OCI-LY1 (cell line): ENCODE measurements around the gene NR2F1.

ENCODE experiments used
- H2AFZ ChIP-seq: fragments of 200-600 bp; sonication (generic), shearing (Covaris generic); 2 replicates; pipeline ENCODE4 v1.6.0; 2014; ENCODE audit warnings: antibody characterized with exemption, mild to moderate bottlenecking, low read length
- H3F3A ChIP-seq: fragments of 200-600 bp; sonication (generic), shearing (Covaris generic); 2 replicates; pipeline ENCODE4 v1.6.0; 2014; ENCODE audit warnings: mild to moderate bottlenecking, antibody characterized with exemption, low read length, moderate library complexity; ENCODE audit not compliant: insufficient read depth
- H3K27ac ChIP-seq: fragments of 200-600 bp; sonication (generic); 2 replicates; pipeline ENCODE4 v1.5.1; 2014; ENCODE audit warnings: low read length, mixed run types, mild to moderate bottlenecking, low read depth; ENCODE audit not compliant: poor library complexity, severe bottlenecking
- H3K27me3 ChIP-seq: fragments of 200-600 bp; sonication (generic); 2 replicates; pipeline ENCODE4 v1.6.0; 2014; ENCODE audit warnings: antibody characterized with exemption, mild to moderate bottlenecking, low read length, moderate library complexity; ENCODE audit not compliant: insufficient read depth
- H3K36me3 ChIP-seq: fragments of 200-600 bp; sonication (generic); 2 replicates; pipeline ENCODE4 v1.6.1; 2014; ENCODE audit warnings: mild to moderate bottlenecking, antibody characterized with exemption, low read length, moderate library complexity, mixed read lengths; ENCODE audit not compliant: insufficient read depth
- H3K4me1 ChIP-seq: fragments of 200-600 bp; sonication (generic); 2 replicates; pipeline ENCODE4 v1.5.1; 2014; ENCODE audit warnings: mild to moderate bottlenecking, low read length, moderate library complexity; ENCODE audit not compliant: insufficient read depth, severe bottlenecking
- H3K4me2 ChIP-seq: fragments of 200-600 bp; sonication (generic), shearing (Covaris generic); 2 replicates; pipeline ENCODE4 v1.6.1; 2014; ENCODE audit warnings: low read length
- H3K4me3 ChIP-seq: fragments of 200-600 bp; sonication (generic); 2 replicates; pipeline ENCODE4 v1.5.1; 2014; ENCODE audit warnings: low read length, low read depth, mild to moderate bottlenecking, mixed read lengths; ENCODE audit not compliant: poor library complexity, severe bottlenecking
- H3K79me2 ChIP-seq: fragments of 200-600 bp; shearing (Covaris generic); 2 replicates; pipeline ENCODE4 v1.6.1; 2016; ENCODE audit warnings: mixed run types, low read length, mixed read lengths; ENCODE audit not compliant: insufficient read depth
- H3K9ac ChIP-seq: fragments of 200-600 bp; sonication (generic), shearing (Covaris generic); 2 replicates; pipeline ENCODE4 v1.6.1; 2014; ENCODE audit warnings: mild to moderate bottlenecking, low read length, mixed read lengths
- H3K9me2 ChIP-seq: fragments of 200-600 bp; sonication (generic), shearing (Covaris generic); 2 replicates; pipeline ENCODE4 v1.6.1; 2014; ENCODE audit warnings: low read depth, mild to moderate bottlenecking, low read length, mixed read lengths
- H3K9me3 ChIP-seq: fragments of 200-600 bp; shearing (Covaris generic); 2 replicates; pipeline ENCODE4 v1.6.1; 2014; ENCODE audit warnings: low read length, mixed read lengths
- H4K20me1 ChIP-seq: fragments of 200-600 bp; sonication (generic), shearing (Covaris generic); 2 replicates; pipeline ENCODE4 v1.6.0; 2016; ENCODE audit warnings: mild to moderate bottlenecking, low read length; ENCODE audit not compliant: insufficient read depth
- CTCF ChIP-seq: fragments of 200-600 bp; sonication (generic), shearing (Covaris generic); IDR thresholded peaks from 2 replicates; pipeline ENCODE4 v1.5.1; 2017; ENCODE audit warnings: mild to moderate bottlenecking, antibody characterized with exemption, low read length, moderate library complexity, mixed read lengths
- EZH2 ChIP-seq: fragments of 200-600 bp; sonication (generic), shearing (Covaris generic); IDR thresholded peaks from 2 replicates; pipeline ENCODE4 v1.8.0; 2017; ENCODE audit warnings: borderline replicate concordance, mixed run types, mild to moderate bottlenecking, antibody characterized with exemption, low read length, moderate library complexity, mixed read lengths

The NR2F1 gene

GRCh38 chr5:93642526-93642925 is 59.5 kb downstream of the NR2F1 start:
- no peaks in the 10 kb centered on the region for H3K79me2 ChIP-seq
- TF ChIP-seq CTCF (no peak), EZH2 (no peak)

More at GRCh38 chr5:93642526-93642925, 59.5 kb downstream of the NR2F1 start:
- Histone ChIP-seq H2AFZ (no peak overlapping the region), H3K4me1 (no peaks in the 10 kb centered on the region), H3K4me2 (no peak overlapping the region), H3K36me3 (no peaks in the 10 kb centered on the region), H3K9ac (no peak overlapping the region), H3K9me2 (no peaks in the 10 kb centered on the region), H3K4me3 (no peak overlapping the region), H3K27me3 (no peaks in the 10 kb centered on the region), H3K9me3 (no peaks in the 10 kb centered on the region), H3F3A (no peaks in the 10 kb centered on the region), H3K27ac (no peak overlapping the region), H4K20me1 (no peaks in the 10 kb centered on the region)
